ENCODE results near the gene TCAP.

DNA sequence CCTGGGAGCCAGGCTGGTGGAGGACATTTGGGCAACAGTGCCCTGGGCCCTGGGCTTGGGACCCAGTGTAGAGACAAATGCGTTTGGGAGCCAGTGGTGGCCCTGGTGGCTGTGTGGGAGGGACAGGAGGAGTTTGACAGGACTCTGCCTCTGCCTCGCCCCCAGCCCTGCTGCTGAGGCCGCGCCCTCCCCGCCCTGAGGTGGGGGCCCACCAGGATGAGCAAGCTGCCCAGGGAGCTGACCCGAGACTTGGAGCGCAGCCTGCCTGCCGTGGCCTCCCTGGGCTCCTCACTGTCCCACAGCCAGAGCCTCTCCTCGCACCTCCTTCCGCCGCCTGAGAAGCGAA, 11.9 kb upstream of the TCAP start:
- TF ChIP-seq, protein P1, sequence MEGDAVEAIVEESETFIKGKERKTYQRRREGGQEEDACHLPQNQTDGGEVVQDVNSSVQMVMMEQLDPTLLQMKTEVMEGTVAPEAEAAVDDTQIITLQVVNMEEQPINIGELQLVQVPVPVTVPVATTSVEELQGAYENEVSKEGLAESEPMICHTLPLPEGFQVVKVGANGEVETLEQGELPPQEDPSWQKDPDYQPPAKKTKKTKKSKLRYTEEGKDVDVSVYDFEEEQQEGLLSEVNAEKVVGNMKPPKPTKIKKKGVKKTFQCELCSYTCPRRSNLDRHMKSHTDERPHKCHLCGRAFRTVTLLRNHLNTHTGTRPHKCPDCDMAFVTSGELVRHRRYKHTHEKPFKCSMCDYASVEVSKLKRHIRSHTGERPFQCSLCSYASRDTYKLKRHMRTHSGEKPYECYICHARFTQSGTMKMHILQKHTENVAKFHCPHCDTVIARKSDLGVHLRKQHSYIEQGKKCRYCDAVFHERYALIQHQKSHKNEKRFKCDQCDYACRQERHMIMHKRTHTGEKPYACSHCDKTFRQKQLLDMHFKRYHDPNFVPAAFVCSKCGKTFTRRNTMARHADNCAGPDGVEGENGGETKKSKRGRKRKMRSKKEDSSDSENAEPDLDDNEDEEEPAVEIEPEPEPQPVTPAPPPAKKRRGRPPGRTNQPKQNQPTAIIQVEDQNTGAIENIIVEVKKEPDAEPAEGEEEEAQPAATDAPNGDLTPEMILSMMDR (IDR thresholded peaks at IDR 0.05; ENCODE audit: low read depth, low read length, poor library complexity, severe bottlenecking): no peak
- TF ChIP-seq EZH2phosphoT487 (IDR thresholded peaks at IDR 0.05; ENCODE audit: borderline replicate concordance, low read length): no peak

Data from DOHH2 (cell line).